IMR-90 (cell line): ENCODE measurements around the gene CAMTA1. TPM values are rescaled to one million over a fixed set of nuclear protein-coding genes. Genes with fewer than 3 reads are reported as not detected.

ENCODE experiments used
- ATAC-seq: fragments of 200-7000 bp; cut with Tn5 transposase; 2 replicates; pipeline ENCODE4 v1.9.1; 2020; ENCODE audit warnings: low read depth, mild to moderate bottlenecking, moderate library complexity
- BruUV-seq: library from RNA; stranded (reverse); fragments of 400-500 nt; replicated peaks from 2 replicates; lab custom pipeline; 2021; lab: Mats Ljungman, UMichigan
- CTCF ChIA-PET: fragments of 300-600 bp; formaldehyde crosslinking; extraction: SDS; loops from one replicate; lab custom pipeline; 2021; ENCODE audit warnings: antibody characterized with exemption; lab: Yijun Ruan, JAX
- POLR2A ChIA-PET: fragments of 300-600 bp; sonication (Branson Sonifier 250); formaldehyde crosslinking; loops from one replicate; lab custom pipeline; 2022; ENCODE audit warnings: antibody characterized with exemption; ENCODE audit not compliant: unreplicated experiment; lab: Charles Lee
- DNase-seq: peaks from one replicate; pipeline ENCODE4 v3.0.0; 2013
- H2AFZ ChIP-seq: replicated peaks from 2 replicates; pipeline ENCODE3; 2013; ENCODE audit warnings: low read length, mild to moderate bottlenecking; ENCODE audit not compliant: poor library complexity
- H2AK5ac ChIP-seq: 2 replicates; pipeline ENCODE4 v1.6.1; 2013; ENCODE audit warnings: low read depth, low read length, inconsistent platforms
- H2AK9ac ChIP-seq: replicated peaks from 2 replicates; pipeline ENCODE3; 2013; ENCODE audit warnings: mild to moderate bottlenecking, low read depth, low read length, moderate library complexity; ENCODE audit not compliant: poor library complexity
- H2BK120ac ChIP-seq: 2 replicates; pipeline ENCODE4 v1.6.1; 2013; ENCODE audit warnings: low read depth, low read length, inconsistent platforms
- H2BK15ac ChIP-seq: 3 replicates; pipeline ENCODE4 v1.6.1; 2013; ENCODE audit warnings: low read depth, low read length, inconsistent platforms
- H2BK20ac ChIP-seq: 2 replicates; pipeline ENCODE4 v1.6.1; 2013; ENCODE audit warnings: low read depth, mild to moderate bottlenecking, inconsistent platforms, low read length, moderate library complexity
- H2BK5ac ChIP-seq: 2 replicates; pipeline ENCODE4 v1.6.1; 2013; ENCODE audit warnings: mild to moderate bottlenecking, low read depth, low read length, inconsistent platforms; ENCODE audit not compliant: poor library complexity, severe bottlenecking
- H3K14ac ChIP-seq: replicated peaks from 2 replicates; pipeline ENCODE4 v1.6.1; 2013; ENCODE audit warnings: low read depth, low read length, inconsistent platforms
- H3K18ac ChIP-seq: 2 replicates; pipeline ENCODE4 v1.6.1; 2013; ENCODE audit warnings: low read depth, low read length, control low read depth
- H3K23ac ChIP-seq: 2 replicates; pipeline ENCODE4 v1.6.1; 2013; ENCODE audit warnings: low read depth, low read length, inconsistent platforms
- H3K27ac ChIP-seq: 2 replicates; pipeline ENCODE4 v1.5.1; 2013; ENCODE audit warnings: mild to moderate bottlenecking, control low read depth, low read length; ENCODE audit not compliant: insufficient read depth
- H3K27me3 ChIP-seq: 2 replicates; pipeline ENCODE4 v1.6.1; 2013; ENCODE audit warnings: low read length; ENCODE audit not compliant: control insufficient read depth, insufficient read depth
- H3K36me3 ChIP-seq: 2 replicates; pipeline ENCODE4 v1.6.1; 2013; ENCODE audit warnings: low read length, mixed read lengths; ENCODE audit not compliant: control insufficient read depth, insufficient read depth
- H3K4ac ChIP-seq: 2 replicates; pipeline ENCODE4 v1.6.1; 2013; ENCODE audit warnings: low read depth, low read length, inconsistent platforms
- H3K4me1 ChIP-seq: 2 replicates; pipeline ENCODE4 v1.6.1; 2013; ENCODE audit warnings: low read length, mixed read lengths; ENCODE audit not compliant: control insufficient read depth, insufficient read depth
- H3K4me2 ChIP-seq: 2 replicates; pipeline ENCODE4 v1.6.1; 2013; ENCODE audit warnings: low read depth, mild to moderate bottlenecking, control low read depth, low read length, moderate library complexity
- H3K4me3 ChIP-seq: 2 replicates; pipeline ENCODE4 v1.5.1; 2013; ENCODE audit warnings: low read depth, mild to moderate bottlenecking, control low read depth, low read length, moderate library complexity; ENCODE audit not compliant: insufficient read depth
- H3K56ac ChIP-seq: 2 replicates; pipeline ENCODE4 v1.6.1; 2013; ENCODE audit warnings: low read length, inconsistent platforms; ENCODE audit not compliant: insufficient read depth; ENCODE audit errors: extremely low read depth
- H3K79me1 ChIP-seq, 2 experiments: 2 replicates each; pipeline ENCODE4 v1.6.1; 2013; ENCODE audit warnings: low read length in 2 of 2, inconsistent platforms in 1 of 2, low read depth in 1 of 2
- H3K9ac ChIP-seq: 2 replicates; pipeline ENCODE4 v1.6.1; 2013; ENCODE audit warnings: low read depth, low read length, control low read depth
- H3K9me1 ChIP-seq: 2 replicates; pipeline ENCODE4 v1.6.1; 2013; ENCODE audit warnings: low read length, inconsistent platforms; ENCODE audit not compliant: insufficient read depth
- H3K9me3 ChIP-seq: 2 replicates; pipeline ENCODE4 v1.6.1; 2013; ENCODE audit warnings: low read length; ENCODE audit not compliant: control insufficient read depth, insufficient read depth
- H4K20me1 ChIP-seq: 2 replicates; pipeline ENCODE4 v1.6.1; 2013; ENCODE audit warnings: low read length, inconsistent platforms; ENCODE audit not compliant: insufficient read depth
- H4K5ac ChIP-seq: 2 replicates; pipeline ENCODE4 v1.6.1; 2013; ENCODE audit warnings: mild to moderate bottlenecking, low read depth, low read length, control low read depth
- H4K8ac ChIP-seq, 2 experiments: 2 replicates each; pipeline ENCODE4 v1.6.1; 2013; ENCODE audit warnings: low read depth in 2 of 2, low read length in 2 of 2, control low read depth in 1 of 2, inconsistent platforms in 1 of 2
- H4K91ac ChIP-seq: 2 replicates; pipeline ENCODE4 v1.6.1; 2013; ENCODE audit warnings: low read depth, low read length, inconsistent platforms; ENCODE audit not compliant: insufficient read depth
- BHLHE40 ChIP-seq: fragments of 150-350 bp; IDR thresholded peaks from 2 replicates; pipeline ENCODE4 v1.6.1; 2016; ENCODE audit warnings: mild to moderate bottlenecking, low read depth, low read length
- CEBPB ChIP-seq: IDR thresholded peaks from 2 replicates; pipeline ENCODE4 v1.6.1; 2012; ENCODE audit warnings: low read depth, low read length, improper control_type of control experiment
- CHD1 ChIP-seq: IDR thresholded peaks from 2 replicates; pipeline ENCODE4 v1.6.1; 2012; ENCODE audit warnings: low read depth, low read length, improper control_type of control experiment
- FOS ChIP-seq: fragments of 150-350 bp; IDR thresholded peaks from 2 replicates; pipeline ENCODE4 v1.6.1; 2016; ENCODE audit warnings: low read depth, low read length
- MAFK ChIP-seq: IDR thresholded peaks from 2 replicates; pipeline ENCODE4 v1.6.1; 2012; ENCODE audit warnings: low read depth, low read length, improper control_type of control experiment
- MAZ ChIP-seq: IDR thresholded peaks from 2 replicates; pipeline ENCODE4 v1.6.1; 2012; ENCODE audit warnings: low read depth, mild to moderate bottlenecking, low read length, improper control_type of control experiment, moderate library complexity, borderline replicate concordance
- MXI1 ChIP-seq: IDR thresholded peaks from 2 replicates; pipeline ENCODE4 v1.6.1; 2012; ENCODE audit warnings: low read depth, mild to moderate bottlenecking, low read length, moderate library complexity, borderline replicate concordance
- NFE2L2 ChIP-seq: fragments of 150-350 bp; IDR thresholded peaks from 2 replicates; pipeline ENCODE4 v1.6.1; 2016; ENCODE audit warnings: low read depth, mild to moderate bottlenecking, low read length
- POLR2A ChIP-seq: IDR thresholded peaks from 2 replicates; pipeline ENCODE4 v1.6.1; 2012; ENCODE audit warnings: mild to moderate bottlenecking, low read depth, low read length
- RCOR1 ChIP-seq: IDR thresholded peaks from 2 replicates; pipeline ENCODE4 v1.6.1; 2012; ENCODE audit warnings: mild to moderate bottlenecking, low read length, improper control_type of control experiment; ENCODE audit not compliant: insufficient replicate concordance
- RFX5 ChIP-seq: IDR thresholded peaks from 2 replicates; pipeline ENCODE4 v1.8.0; 2012; ENCODE audit warnings: low read depth, mild to moderate bottlenecking, low read length, moderate library complexity
- USF2 ChIP-seq: fragments of 150-350 bp; IDR thresholded peaks from 2 replicates; pipeline ENCODE4 v1.6.1; 2017; ENCODE audit warnings: mild to moderate bottlenecking, antibody characterized with exemption, low read length, low read depth
- WGBS, 2 experiments: methylation state at CpG; one replicate each; pipeline versions ENCODE4 v1.1.5 to v1.1.7; 2013; ENCODE audit warnings: missing lambda C conversion rate in 2 of 2; ENCODE audit not compliant: insufficient read length in 1 of 2; ENCODE audit errors: extremely low coverage in 2 of 2; 5-methylcytosine and 5-hydroxymethylcytosine counted together
- dilution Hi-C: fragments of 300-500 bp; cut with HindIII; formaldehyde crosslinking; loops from one replicate; pipeline ENCODE4 v1.14.3; 2018; ENCODE audit warnings: low sequenced_read_pairs; ENCODE audit not compliant: unreplicated experiment
- in situ Hi-C: fragments of 300-500 bp; cut with MboI; formaldehyde crosslinking; loops from 3 replicates; pipeline ENCODE4 v1.14.3; 2019; ENCODE audit warnings: low sequenced_read_pairs, inconsistent platforms, mixed read lengths
- intact Hi-C: fragments of 100-400 bp; cut with micrococcal nuclease; formaldehyde crosslinking; loops from 2 replicates; pipeline ENCODE4 v1.10.0; 2022
- polyA plus RNA-seq, 3 experiments: library from polyadenylated mRNA; depleted of rRNA; stranded (reverse); fragments of >200 nt; gene quantifications; 2 replicates each; pipeline ENCODE4 v1.2.3, GENCODE V29; 2012; ENCODE audit warnings: low replicate concordance in 1 of 3
- total RNA-seq: library from RNA; depleted of rRNA; stranded (reverse); fragments of >200 nt; gene quantifications from 2 replicates; pipeline ENCODE4 v1.2.3, GENCODE V29; 2012

Gene CAMTA1
- total and polyA plus RNA-seq, 2 of the 4 experiments (the other 2 are of a cell fraction): 35.5 to 74.3 TPM

- POLR2A ChIA-PET: no interaction called here
- no peak overlapping the region for H3K14ac ChIP-seq
- CTCF ChIA-PET: interaction anchor here (0.9 kb wide), 1 partner anchor 23 kb away, joined by 3 read pairs; no protein-coding TSS in a partner anchor
- in situ Hi-C loops (no loop called here), dilution Hi-C loops (no loop called here), intact Hi-C loops (no loop called here)
- H2BK15ac ChIP-seq: no peak overlapping the region
- no peak overlapping the region for H3K56ac ChIP-seq
- peaks cover 18 to 28% of the 10 kb centered on the region in 2 experiments for H3K79me1 ChIP-seq
- H3K18ac ChIP-seq: no peak overlapping the region
- WGBS, 2 experiments: 93 to 100% methylated on average over 1 to 2 of the region's 4 CpGs
- no peaks in the 10 kb centered on the region for H3K9me3 ChIP-seq
- ATAC-seq (no peak), DNase-seq (no peak)
- no peak overlapping the region for H2BK120ac ChIP-seq
- 0 out of 2 replicates have a peak, but pooled peaks cover 2% of the 10 kb centered on the region for H3K4me1 ChIP-seq
- peaks cover 9% of the 10 kb centered on the region for H3K36me3 ChIP-seq
- no peaks in the 10 kb centered on the region for H4K20me1 ChIP-seq
- no peak overlapping the region for H3K4me2 ChIP-seq
- no peak overlapping the region for H3K23ac ChIP-seq
- H3K27me3 ChIP-seq: no peaks in the 10 kb centered on the region
- H2BK20ac ChIP-seq: no peak overlapping the region
- no peak overlapping the region for H2AFZ ChIP-seq
- H3K9me1 ChIP-seq: no peaks in the 10 kb centered on the region
- H2AK5ac ChIP-seq: no peak overlapping the region
- H2BK5ac ChIP-seq: no peak overlapping the region
- no peak overlapping the region for H2AK9ac ChIP-seq
- no peak overlapping the region for H4K8ac ChIP-seq
- TF ChIP-seq RFX5: no peak
- TF ChIP-seq CHD1: no peak
- TF ChIP-seq CEBPB: no peak
- no peak for TF ChIP-seq RCOR1
- TF ChIP-seq BHLHE40: no peak
- TF ChIP-seq MXI1: no peak
- no peak for TF ChIP-seq USF2
- no peak for TF ChIP-seq FOS
- TF ChIP-seq POLR2A: no peak
- TF ChIP-seq MAZ: no peak
- no peak for TF ChIP-seq NFE2L2
- TF ChIP-seq MAFK: no peak
- H3K4me3 ChIP-seq: no peak overlapping the region
- no peak overlapping the region for H3K9ac ChIP-seq
- H4K91ac ChIP-seq: no peak overlapping the region; the same call in 1 of the 2 replicates
- no TSS peak for BruUV-seq
- no peak overlapping the region for H3K4ac ChIP-seq
- H3K27ac ChIP-seq: no peak overlapping the region
- no peak overlapping the region for H4K5ac ChIP-seq
Observed at GRCh38 chr1:6850537-6850936, 65.3 kb downstream of the CAMTA1 start.
